ENCODE measurements around the gene CTTNBP2NL. TPM values are rescaled to one million over a fixed set of nuclear protein-coding genes. Genes with fewer than 3 reads are reported as not detected.

The CTTNBP2NL gene
- total and polyA plus RNA-seq, 2 experiments from 2014 or later: 10.2 to 16.4 TPM

- WGBS (ENCODE audit: low lambda C conversion rate, missing lambda C conversion rate): 87% methylated on average over 3 of the region's 3 CpGs
- Histone ChIP-seq H3K27me3 (no peaks in the 10 kb centered on the region), H3K27ac (peak overlapping the region; percentile 88), H3K4me1 (ENCODE audit: insufficient read depth) (peaks cover 18% of the 10 kb centered on the region), H3K9me2 (replicated peaks; ENCODE audit: insufficient read depth) (no peaks in the 10 kb centered on the region), H3K36me3 (replicated peaks; ENCODE audit: insufficient read depth, low read depth) (no peaks in the 10 kb centered on the region), H2AFZ (no peak overlapping the region), H3K79me2 (peaks cover 24% of the 10 kb centered on the region), H3K4me3 (no peak overlapping the region), H3K9me3 (ENCODE audit: low read depth) (no peaks in the 10 kb centered on the region), H3K4me2 (peak overlapping the region; percentile 56), H4K20me1 (ENCODE audit: insufficient read depth, poor library complexity, severe bottlenecking) (peaks cover 16% of the 10 kb centered on the region)
- TF ChIP-seq CTCF (IDR thresholded peaks at IDR 0.05; ENCODE audit: poor library complexity) (no peak), EZH2 (IDR thresholded peaks at IDR 0.05; ENCODE audit: borderline replicate concordance) (no peak), EZH2phosphoT487 (IDR thresholded peaks at IDR 0.05; ENCODE audit: low read depth, severe bottlenecking, unreplicated experiment) (no peak)
- no peak for DNase-seq (ENCODE audit: low spot score)
Observed at GRCh38 chr1:112393631-112393974, 2.4 kb upstream of the CTTNBP2NL start.

- H3K4me1 ChIP-seq (ENCODE audit: insufficient read depth): peaks cover 19% of the 10 kb centered on the region
- WGBS (ENCODE audit: low lambda C conversion rate, missing lambda C conversion rate): 86% methylated on average over 1 of the region's 1 CpG
- H3K4me3 ChIP-seq: no peak overlapping the region
- TF ChIP-seq EZH2 (IDR thresholded peaks at IDR 0.05; ENCODE audit: borderline replicate concordance) (no peak), CTCF (IDR thresholded peaks at IDR 0.05; ENCODE audit: poor library complexity) (no peak), EZH2phosphoT487 (IDR thresholded peaks at IDR 0.05; ENCODE audit: low read depth, severe bottlenecking, unreplicated experiment) (no peak)
- H4K20me1 ChIP-seq (ENCODE audit: insufficient read depth, poor library complexity, severe bottlenecking): peaks cover 24% of the 10 kb centered on the region
- no peak for DNase-seq (ENCODE audit: low spot score)
- H3K4me2 ChIP-seq: peak overlapping the region; percentile 76
- H3K9me2 ChIP-seq (replicated peaks; ENCODE audit: insufficient read depth): no peaks in the 10 kb centered on the region
- H3K9me3 ChIP-seq (ENCODE audit: low read depth): no peaks in the 10 kb centered on the region
- peaks cover 35% of the 10 kb centered on the region for H3K79me2 ChIP-seq
- peak overlapping the region; percentile 97 for H3K27ac ChIP-seq
- no peaks in the 10 kb centered on the region for H3K36me3 ChIP-seq (replicated peaks; ENCODE audit: insufficient read depth, low read depth)
- H2AFZ ChIP-seq: no peak overlapping the region
- H3K27me3 ChIP-seq: no peaks in the 10 kb centered on the region
Observed at GRCh38 chr1:112394743-112395062, 1.3 kb upstream of the CTTNBP2NL start.

- peak overlapping the region; percentile 51 for H3K4me3 ChIP-seq
- 8% methylated on average over 6 of the region's 6 CpGs for WGBS (ENCODE audit: low lambda C conversion rate, missing lambda C conversion rate)
- no peaks in the 10 kb centered on the region for H3K9me2 ChIP-seq (replicated peaks; ENCODE audit: insufficient read depth)
- no peaks in the 10 kb centered on the region for H3K9me3 ChIP-seq (ENCODE audit: low read depth)
- peaks cover 19% of the 10 kb centered on the region for H3K4me1 ChIP-seq (ENCODE audit: insufficient read depth)
- peaks cover 41% of the 10 kb centered on the region for H3K79me2 ChIP-seq
- peak overlapping the region; percentile 97 for H3K27ac ChIP-seq
- H4K20me1 ChIP-seq (ENCODE audit: insufficient read depth, poor library complexity, severe bottlenecking): peaks cover 30% of the 10 kb centered on the region
- peak overlapping the region; percentile 76 for H3K4me2 ChIP-seq
- H3K27me3 ChIP-seq: no peaks in the 10 kb centered on the region
- H2AFZ ChIP-seq: peak overlapping the region; percentile 63
- no peaks in the 10 kb centered on the region for H3K36me3 ChIP-seq (replicated peaks; ENCODE audit: insufficient read depth, low read depth)
- no peak for DNase-seq (ENCODE audit: low spot score)
- TF ChIP-seq EZH2phosphoT487 (IDR thresholded peaks at IDR 0.05; ENCODE audit: low read depth, severe bottlenecking, unreplicated experiment): no peak
- TF ChIP-seq CTCF (IDR thresholded peaks at IDR 0.05; ENCODE audit: poor library complexity): no peak
- TF ChIP-seq EZH2 (IDR thresholded peaks at IDR 0.05; ENCODE audit: borderline replicate concordance): no peak
Observed at GRCh38 chr1:112395256-112395820, 676 bp upstream of the CTTNBP2NL start.
